Adrenal gland (tissue), 12 donors: ENCODE measurements around the gene KCNAB1. TPM values are rescaled to one million over a fixed set of nuclear protein-coding genes. Genes with fewer than 3 reads are reported as not detected.

Experiments used
- DNase-seq, 7 donors: peaks; one replicate each; pipeline ENCODE4 v3.0.0-alpha.2; 2019 to 2020
- H3K27ac ChIP-seq, 5 donors: fragments of 200-600 bp; sonication (generic) in 4 of 5; 1 replicate in 3 of 5; 2 replicates in 2 of 5; pipeline versions ENCODE4 v1.5.1 to v1.8.0; 2016 to 2020; ENCODE audit warnings: mild to moderate bottlenecking in 1 of 5
- H3K27me3 ChIP-seq: fragments of 200-600 bp; 2 replicates; pipeline ENCODE4 v1.8.0; 2021
- H3K36me3 ChIP-seq, 2 donors: fragments of 200-600 bp; replicated peaks in 1 of 2; 1 replicate in 1 of 2; 2 replicates in 1 of 2; pipeline versions ENCODE4 v1.5.1 to v1.8.0; 2018 to 2022
- H3K4me1 ChIP-seq, 2 donors: fragments of 200-600 bp; replicated peaks in 1 of 2; 1 replicate in 1 of 2; 2 replicates in 1 of 2; pipeline versions ENCODE4 v1.5.1 to v1.8.0; 2018 to 2021
- H3K4me3 ChIP-seq, 4 donors: fragments of 200-600 bp; sonication (generic) in 3 of 4; one replicate each; pipeline ENCODE4 v1.5.1; 2016 to 2018
- H3K9me3 ChIP-seq, 3 donors: fragments of 200-600 bp; sonication (generic) in 1 of 3; replicated peaks in 1 of 3; 1 replicate in 2 of 3; 2 replicates in 1 of 3; pipeline versions ENCODE4 v1.5.1 to v1.8.0; 2016 to 2021
- POLR2A ChIP-seq, 2 donors: fragments of 450-650 bp; IDR thresholded peaks; one replicate each; pipeline ENCODE4 v1.6.1; 2017; ENCODE audit warnings: antibody characterized with exemption in 2 of 2, mild to moderate bottlenecking in 2 of 2, moderate library complexity in 1 of 2
- WGBS, 4 donors: extraction: QIAGEN DNeasy Blood & Tissue Kit in 2 of 4; methylation state at CpG; one replicate each; pipeline versions ENCODE4 v1.1.5 to v1.1.7; 2013 to 2017; 5-methylcytosine and 5-hydroxymethylcytosine counted together
- intact Hi-C, 2 donors: fragments of 100-400 bp; cut with DNase I; formaldehyde crosslinking; loops; one replicate each; pipeline versions ENCODE4 v1.14.1 to v1.15.0; 2022 to 2023
- polyA plus RNA-seq, 3 donors: library from polyadenylated mRNA; stranded (reverse); fragments of 200-250 nt in 2 of 3; fragments of 350-450 nt in 1 of 3; fragmentation: Illumina TruSeq in 1 of 3; extraction: RNeasy Lipid Tissue Mini Kit (QIAGEN cat#74804) in 1 of 3; gene quantifications; one replicate each; pipeline ENCODE4 v1.2.3, GENCODE V29; 2013 to 2014
- total RNA-seq, 9 donors: library from RNA; depleted of rRNA in 4 of 9; stranded (reverse); fragments of >200 nt in 4 of 9; fragments of 120-200 nt in 1 of 9; fragmentation: NEBNext Ultra II Directional in 1 of 9; extraction: Animal tissue kit (Norgen Biotek cat#: 25700) in 1 of 9; gene quantifications; one replicate each; pipeline versions ENCODE4 v1.1.0 to v1.2.4, GENCODE V29; 2013 to 2023
- TF ChIP-seq, protein P1 (sequence below), 6 experiments: fragments of 450-650 bp in 4 of 6; fragments of 200-600 bp in 2 of 6; sonication (generic) in 1 of 6; IDR thresholded peaks; 1 replicate in 5 of 6; 2 replicates in 1 of 6; pipeline versions ENCODE4 v1.5.1 to v1.8.0; 2016 to 2021; ENCODE audit warnings: antibody characterized with exemption in 6 of 6, mild to moderate bottlenecking in 2 of 6, moderate library complexity in 1 of 6
- donor health status: healthy with polysubstance abuse.
- donor health status: Bipolar disorder and iron deficiency.
- donor health status: DM: yes; HTN: yes; CAD: no.
- donor health status: DM: no; HTN: no; CAD: no.
- donor health status: DM: no; HTN: no; CAD: no.
- donor health status: DM: yes; HTN: yes; CAD: no.

KCNAB1 gene
- total and polyA plus RNA-seq, 12 donors: 0.36 to 5.0 (median 1.5) TPM

- H3K36me3 ChIP-seq: no peaks in the 10 kb centered on the region
- WGBS, 4 donors: 67 to 78% (median 73%) methylated on average over 3 of the region's 3 CpGs
- H3K4me1 ChIP-seq: peaks cover 9 to 13% of the 10 kb centered on the region in 2 donors
- H3K4me3 ChIP-seq: no peak overlapping the region
- no peaks in the 10 kb centered on the region for H3K9me3 ChIP-seq
- no peak overlapping the region for H3K27ac ChIP-seq
- no peaks in the 10 kb centered on the region for H3K27me3 ChIP-seq
- TF ChIP-seq, protein P1, sequence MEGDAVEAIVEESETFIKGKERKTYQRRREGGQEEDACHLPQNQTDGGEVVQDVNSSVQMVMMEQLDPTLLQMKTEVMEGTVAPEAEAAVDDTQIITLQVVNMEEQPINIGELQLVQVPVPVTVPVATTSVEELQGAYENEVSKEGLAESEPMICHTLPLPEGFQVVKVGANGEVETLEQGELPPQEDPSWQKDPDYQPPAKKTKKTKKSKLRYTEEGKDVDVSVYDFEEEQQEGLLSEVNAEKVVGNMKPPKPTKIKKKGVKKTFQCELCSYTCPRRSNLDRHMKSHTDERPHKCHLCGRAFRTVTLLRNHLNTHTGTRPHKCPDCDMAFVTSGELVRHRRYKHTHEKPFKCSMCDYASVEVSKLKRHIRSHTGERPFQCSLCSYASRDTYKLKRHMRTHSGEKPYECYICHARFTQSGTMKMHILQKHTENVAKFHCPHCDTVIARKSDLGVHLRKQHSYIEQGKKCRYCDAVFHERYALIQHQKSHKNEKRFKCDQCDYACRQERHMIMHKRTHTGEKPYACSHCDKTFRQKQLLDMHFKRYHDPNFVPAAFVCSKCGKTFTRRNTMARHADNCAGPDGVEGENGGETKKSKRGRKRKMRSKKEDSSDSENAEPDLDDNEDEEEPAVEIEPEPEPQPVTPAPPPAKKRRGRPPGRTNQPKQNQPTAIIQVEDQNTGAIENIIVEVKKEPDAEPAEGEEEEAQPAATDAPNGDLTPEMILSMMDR (IDR thresholded peaks at IDR 0.05): no peak
- TF ChIP-seq POLR2A (IDR thresholded peaks at IDR 0.05): no peak
- peak in 4 of 7 donors; percentile 41 to 61 (median 54) for DNase-seq
- intact Hi-C loops: loop anchor here in 1 of 2 donors (10.0 kb wide), 1 partner anchor 371 kb away; no protein-coding TSS in a partner anchor
Observed at GRCh38 chr3:156516284-156516683, 395.9 kb downstream of the KCNAB1 start.

DNA sequence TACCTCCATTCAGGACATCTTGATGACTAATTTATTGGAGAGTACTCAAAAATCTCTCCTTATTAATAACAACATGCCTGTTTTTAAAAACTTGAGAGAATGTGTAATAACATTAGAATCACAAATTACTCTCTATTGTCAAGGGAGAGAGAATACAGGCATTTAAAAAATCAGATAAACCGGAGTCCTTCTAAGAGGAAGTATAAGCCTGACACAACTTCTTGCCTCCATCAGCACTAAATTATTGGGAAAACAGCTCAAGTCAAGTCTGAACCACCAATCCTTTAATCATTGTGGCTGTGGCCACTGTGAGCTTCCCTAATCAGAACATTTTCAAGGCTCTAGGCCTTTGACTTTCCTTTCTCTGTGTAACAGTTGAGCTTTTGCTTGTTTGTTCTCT lies 396.6 kb downstream of the KCNAB1 start:
- Histone ChIP-seq H3K4me3 (no peak overlapping the region), H3K36me3 (no peaks in the 10 kb centered on the region), H3K27me3 (no peaks in the 10 kb centered on the region), H3K9me3 (no peaks in the 10 kb centered on the region), H3K27ac (peak overlapping the region in 3 of 5 donors; percentile 2 to 35 (median 28)), H3K4me1 (peaks cover 9 to 13% of the 10 kb centered on the region in 2 donors)
- intact Hi-C loops: loop anchor here in 1 of 2 donors (10.0 kb wide), 1 partner anchor 372 kb away; no protein-coding TSS in a partner anchor
- peak in 1 of 7 donors; percentile 23 for DNase-seq
- WGBS, 4 donors: 18 to 64% (median 28%) methylated on average over 1 of the region's 1 CpG
- TF ChIP-seq, protein P1 (IDR thresholded peaks at IDR 0.05): no peak
- TF ChIP-seq POLR2A (IDR thresholded peaks at IDR 0.05): no peak

DNA sequence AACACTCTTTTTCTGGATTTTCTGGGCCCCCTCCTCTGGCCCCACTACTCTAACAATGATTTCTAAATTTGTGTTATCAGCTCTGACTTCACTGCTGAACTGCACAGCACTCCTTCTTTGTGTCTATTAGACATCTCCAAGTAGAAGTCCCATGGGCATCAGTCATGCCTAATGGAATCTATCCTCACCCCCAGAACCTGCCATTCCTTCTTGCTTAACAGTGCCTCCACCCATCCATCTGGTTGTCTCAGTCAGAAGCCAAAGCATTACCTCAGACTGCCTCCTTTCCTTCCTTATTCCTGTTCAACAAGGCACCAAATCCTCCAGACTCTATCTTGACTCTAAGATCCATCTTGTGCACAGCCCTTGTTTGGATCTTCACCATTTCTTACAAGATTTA lies 398.3 kb downstream of the KCNAB1 start:
- Histone ChIP-seq H3K27me3 (no peaks in the 10 kb centered on the region), H3K9me3 (no peaks in the 10 kb centered on the region), H3K4me3 (no peak overlapping the region), H3K4me1 (peaks cover 9 to 13% of the 10 kb centered on the region in 2 donors), H3K36me3 (no peaks in the 10 kb centered on the region), H3K27ac (no peak overlapping the region)
- intact Hi-C loops: loop anchor here in 1 of 2 donors (10.0 kb wide), 1 partner anchor 374 kb away; no protein-coding TSS in a partner anchor
- no peak for DNase-seq
- no peak for TF ChIP-seq POLR2A (IDR thresholded peaks at IDR 0.05)
- TF ChIP-seq, protein P1 (IDR thresholded peaks at IDR 0.05): no peak

DNA sequence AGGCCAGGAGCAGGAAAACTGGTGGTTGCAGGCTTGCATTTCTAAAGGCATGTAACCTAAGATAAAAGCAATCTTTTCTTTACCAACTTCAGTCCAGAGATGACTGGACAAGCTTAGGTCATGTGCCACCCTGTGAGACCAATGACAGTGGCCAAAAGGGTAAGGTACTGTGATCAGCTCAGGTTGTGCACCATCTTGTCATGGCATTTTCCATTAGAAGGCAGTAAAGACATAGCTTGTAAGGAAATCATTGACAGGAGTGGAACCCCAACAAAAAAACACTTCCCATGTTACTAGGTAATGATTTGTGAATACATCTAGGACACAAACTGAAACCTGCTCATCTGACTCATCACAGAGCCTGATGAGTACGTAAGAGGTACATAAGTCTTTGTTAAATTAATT lies 399.4 kb downstream of the KCNAB1 start:
- intact Hi-C loops: loop anchor here in 1 of 2 donors (10.0 kb wide), 2 partner anchors 375 to 565 kb away; no protein-coding TSS in a partner anchor
- Histone ChIP-seq H3K27me3 (no peaks in the 10 kb centered on the region), H3K4me1 (peaks cover 9 to 13% of the 10 kb centered on the region in 2 donors), H3K9me3 (no peaks in the 10 kb centered on the region), H3K36me3 (no peaks in the 10 kb centered on the region), H3K4me3 (no peak overlapping the region), H3K27ac (no peak overlapping the region)
- DNase-seq: no peak
- TF ChIP-seq, protein P1 (IDR thresholded peaks at IDR 0.05): no peak
- no peak for TF ChIP-seq POLR2A (IDR thresholded peaks at IDR 0.05)
- WGBS, 4 donors: 88 to 100% (median 91%) methylated on average over 1 of the region's 1 CpG
